Skin of body (tissue), 2 donors: ENCODE measurements around the gene SESN2. TPM values are rescaled to one million over a fixed set of nuclear protein-coding genes. Genes with fewer than 3 reads are reported as not detected.

Source experiments
- DNase-seq: peaks from one replicate; lab custom pipeline; 2025; lab: John Stamatoyannopoulos, UW
- total RNA-seq: library from RNA; depleted of rRNA; stranded (reverse); fragments of >200 nt; gene quantifications from one replicate; pipeline ENCODE4 v1.2.3, GENCODE V29; 2014

Gene SESN2
- total RNA-seq, 1 donor from 2014 or later, result 2.1 TPM

DNA sequence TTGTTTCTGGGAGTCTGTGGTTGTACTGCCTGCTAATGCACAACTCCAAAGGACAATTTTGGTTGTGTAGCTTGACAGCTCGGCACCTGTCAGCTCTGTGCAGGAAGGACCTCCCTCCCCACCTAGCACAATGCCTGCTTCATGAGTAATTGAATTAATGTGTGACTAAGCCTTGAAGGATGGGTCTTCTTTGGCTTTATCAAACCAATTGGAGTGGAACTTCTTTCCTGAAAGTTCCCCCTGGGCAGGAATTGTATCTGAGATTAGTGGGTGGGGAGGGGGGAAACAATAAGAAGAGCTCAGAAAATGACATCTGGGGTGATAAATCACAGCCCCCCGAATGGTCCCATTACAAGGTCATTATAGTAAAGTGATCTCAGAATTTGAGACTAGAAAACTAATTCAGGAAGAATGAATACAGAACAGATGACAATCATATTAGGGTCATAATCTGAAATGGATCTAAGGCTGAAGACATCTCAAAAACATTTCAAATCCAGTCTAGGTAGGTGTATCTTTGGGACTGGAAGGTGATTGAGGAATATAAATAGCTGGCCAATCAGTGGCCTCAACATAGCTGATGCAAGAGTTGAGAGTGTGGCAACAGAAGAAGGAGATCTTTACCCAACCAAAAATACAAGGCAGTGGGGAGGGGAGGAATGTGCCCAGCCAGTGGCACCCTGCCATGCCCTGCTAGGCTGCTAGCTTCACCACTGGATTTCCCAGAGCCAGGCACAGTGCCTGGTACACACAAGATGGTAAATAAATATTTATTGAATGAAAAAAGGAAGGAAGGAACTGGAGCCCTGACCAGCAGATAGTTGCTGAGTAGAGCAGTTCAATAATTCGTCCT, 10.1 kb upstream of the SESN2 start:
- no peak for DNase-seq

DNA sequence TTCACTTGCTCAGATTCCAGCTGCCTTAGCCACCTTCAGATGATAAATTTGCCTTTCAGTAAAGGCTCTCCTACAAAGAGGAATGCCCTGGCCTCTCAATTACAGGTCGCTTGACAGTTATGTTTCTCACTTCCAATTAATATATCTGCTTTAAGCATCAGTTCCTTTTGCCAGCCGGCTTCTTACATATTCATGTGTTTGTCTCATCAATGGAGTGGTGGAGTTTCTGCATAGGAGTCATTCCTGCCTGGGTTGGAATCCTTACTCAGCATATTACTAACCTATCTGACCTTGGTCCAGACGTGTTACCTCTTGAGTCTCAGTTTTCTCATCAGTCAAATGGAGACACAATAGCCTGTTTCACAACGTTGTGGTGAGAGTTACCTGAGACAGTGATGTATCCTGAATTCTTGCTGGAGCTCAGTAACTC, 9.4 kb upstream of the SESN2 start:
- no peak for DNase-seq

DNA sequence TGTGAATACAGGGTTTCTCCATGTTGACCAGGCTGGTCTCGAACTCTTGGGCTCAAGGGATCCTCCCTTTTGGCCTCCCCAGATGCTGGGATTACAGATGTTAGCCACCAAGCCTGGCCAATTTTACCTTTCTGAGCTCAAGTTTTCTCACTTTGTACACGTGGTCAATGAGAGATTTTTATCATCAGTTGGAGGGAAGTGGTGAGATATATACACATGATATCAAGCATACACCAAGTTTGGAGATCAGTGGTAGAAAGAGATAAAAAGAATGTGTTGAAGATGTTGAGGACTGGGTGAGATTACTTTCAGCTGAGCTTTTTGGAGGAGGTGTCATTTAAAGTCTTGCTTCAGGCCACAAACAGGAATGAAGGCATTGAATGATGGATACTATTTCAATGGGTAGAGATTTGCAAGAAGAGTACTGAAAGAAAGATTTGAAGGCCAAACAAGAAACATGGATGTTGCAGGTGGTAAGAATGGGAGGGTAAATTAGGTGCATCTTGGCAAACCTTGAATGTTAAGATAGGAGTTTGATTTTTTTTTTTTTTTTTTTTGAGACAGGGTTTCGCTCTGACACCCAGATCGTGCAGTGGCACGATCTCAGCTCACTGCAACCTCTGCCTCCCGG, 3.0 kb upstream of the SESN2 start:
- no peak for DNase-seq

DNA sequence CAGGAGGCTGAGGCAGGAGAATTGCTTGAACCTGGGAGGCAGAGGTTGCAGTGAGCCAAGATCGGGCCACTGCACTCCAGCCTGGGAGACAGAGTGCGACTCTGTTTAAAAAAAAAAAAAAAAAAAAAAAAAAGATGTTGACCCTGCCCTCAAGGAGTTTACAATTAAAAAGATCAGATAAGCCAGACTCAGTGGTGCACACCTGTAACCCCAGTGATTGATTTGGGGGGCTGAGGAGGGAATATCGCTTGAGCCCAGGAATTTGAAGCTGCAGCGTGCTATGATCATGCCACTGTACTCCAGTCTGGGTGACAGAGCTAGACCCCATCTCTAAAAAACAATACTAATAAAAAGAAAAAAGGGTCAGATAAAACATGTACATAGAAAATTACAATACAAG, 1.6 kb upstream of the SESN2 start:
- DNase-seq, result no peak

DNA sequence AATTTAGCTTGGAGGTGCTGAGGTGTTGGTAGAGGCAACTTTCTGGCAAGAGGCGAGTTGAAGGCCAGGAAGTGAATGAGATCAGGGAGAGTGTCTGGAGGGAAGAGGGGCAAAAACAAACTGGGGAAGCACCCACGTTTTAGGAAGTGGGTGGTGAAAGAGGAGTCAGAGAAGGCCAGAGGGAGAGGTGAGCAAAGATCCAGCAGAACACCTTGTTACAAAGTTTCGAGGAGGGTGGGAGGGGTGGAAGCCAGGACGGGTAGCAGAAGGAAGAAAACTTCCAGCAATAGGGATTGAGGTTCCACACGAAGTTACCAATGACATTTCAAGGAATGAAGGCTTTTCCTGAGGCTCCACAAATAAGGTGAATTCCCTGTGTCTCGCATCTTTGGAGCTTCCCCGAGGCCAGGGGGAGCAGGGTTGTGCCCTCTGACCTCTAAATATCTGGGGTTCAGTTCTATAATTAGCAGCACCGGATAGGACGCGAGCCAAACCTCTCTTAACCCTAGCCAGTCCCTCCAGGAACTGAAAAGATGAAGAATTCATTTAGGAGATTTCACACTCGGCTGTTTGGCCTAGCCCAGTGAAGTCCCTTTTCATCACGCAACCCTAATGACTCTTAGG, 578 bp upstream of the SESN2 start:
- DNase-seq, result no peak

DNA sequence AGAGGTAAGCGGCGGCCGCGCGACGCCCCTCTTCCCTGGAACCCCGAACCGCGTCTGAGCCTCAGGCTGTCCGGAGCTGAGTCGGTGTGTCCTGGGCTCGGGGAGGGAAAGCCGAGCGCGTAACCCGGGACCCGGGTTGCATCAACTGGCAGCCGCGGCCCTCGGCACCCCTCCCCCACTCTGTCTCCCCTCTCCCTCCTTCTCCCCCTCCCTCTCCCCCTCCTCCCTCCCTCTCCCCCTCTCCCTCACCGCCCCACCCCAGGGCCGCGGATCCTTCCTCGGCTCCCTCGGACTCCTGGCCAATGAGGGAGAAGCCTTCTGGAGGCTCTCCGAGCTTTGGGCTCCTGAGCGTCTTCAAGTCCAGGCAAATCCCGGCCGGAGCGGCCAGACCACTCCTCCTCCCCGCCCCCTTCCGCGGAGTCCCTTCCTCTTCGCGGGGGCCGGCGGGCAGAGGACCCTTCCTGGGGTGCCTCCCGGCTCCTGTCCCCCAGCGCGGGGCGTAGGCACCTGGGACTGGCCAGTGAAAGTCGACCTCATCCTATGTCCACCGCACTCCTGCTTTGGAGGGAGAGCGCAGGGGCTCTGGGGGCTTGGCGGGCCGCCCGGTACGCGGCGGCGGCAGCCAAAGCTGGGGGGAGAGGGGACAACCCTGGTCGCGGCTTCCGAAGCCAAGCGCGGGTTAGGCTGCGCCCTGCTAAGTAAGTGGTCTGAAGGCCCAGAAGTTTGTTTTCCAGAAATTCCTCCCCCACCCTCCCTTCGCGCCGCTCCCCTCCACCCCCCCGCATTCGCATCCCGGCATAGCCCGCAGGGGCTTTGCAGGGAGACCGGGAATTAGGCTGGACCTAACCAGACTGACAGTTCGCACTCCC, 850 bp downstream of the SESN2 start:
- DNase-seq, result peak; percentile 58

DNA sequence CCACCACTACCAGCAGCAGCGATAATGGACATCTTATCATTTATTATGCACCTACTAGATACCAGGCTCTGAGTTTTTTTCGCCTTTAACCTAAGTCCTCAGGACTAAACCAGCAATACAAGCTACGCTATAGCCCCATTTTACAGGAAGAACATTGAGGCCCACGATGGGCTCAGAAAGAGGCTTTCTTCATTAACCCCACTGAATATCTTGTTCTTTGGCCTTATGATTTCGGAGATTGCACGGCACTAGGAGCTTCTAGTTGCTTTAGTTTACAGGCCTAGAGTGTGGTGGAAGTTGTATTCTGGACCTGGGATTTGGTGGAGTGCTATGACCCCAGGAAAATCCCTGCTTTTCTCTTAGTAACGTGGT, 1.5 kb downstream of the SESN2 start:
- no peak for DNase-seq

DNA sequence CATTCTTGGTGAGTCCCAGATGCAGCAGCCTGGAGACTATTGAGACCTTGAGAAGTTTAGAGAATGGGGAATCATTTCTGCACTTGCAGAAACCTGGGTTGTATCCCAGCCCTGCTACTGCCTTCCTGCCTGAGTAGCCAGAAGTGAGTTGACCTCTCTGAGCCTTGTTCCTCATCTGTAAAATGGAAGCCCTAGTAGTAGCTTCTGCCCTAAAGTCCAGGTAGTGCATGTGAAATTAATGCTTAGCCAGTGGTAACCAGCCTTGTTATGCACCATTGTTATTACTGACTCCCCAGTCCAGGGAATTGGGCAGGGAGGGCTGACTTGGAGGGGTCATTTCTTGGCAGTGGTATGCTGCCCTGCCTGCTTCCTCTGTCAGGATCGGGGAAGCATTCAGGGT, 5.6 kb downstream of the SESN2 start:
- no peak for DNase-seq

DNA sequence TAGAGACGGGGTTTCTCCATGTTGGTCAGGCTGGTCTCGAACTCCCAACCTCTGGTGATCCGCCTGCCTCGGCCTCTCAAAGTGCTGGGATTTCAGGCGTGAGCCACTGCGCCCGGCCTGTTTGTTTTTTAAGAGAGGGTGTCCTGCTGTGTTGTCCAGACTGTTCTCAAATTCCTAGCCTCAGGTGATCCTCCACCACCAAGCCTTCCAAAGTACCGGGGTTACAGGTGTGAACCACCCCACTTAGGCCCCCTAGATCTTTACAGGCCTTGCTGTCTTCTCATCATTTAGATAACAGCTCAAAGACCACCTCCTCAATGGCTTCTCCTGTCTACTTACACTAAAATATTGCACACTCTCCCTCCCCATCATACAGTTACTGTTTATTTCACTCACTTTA, 6.3 kb downstream of the SESN2 start:
- no peak for DNase-seq

DNA sequence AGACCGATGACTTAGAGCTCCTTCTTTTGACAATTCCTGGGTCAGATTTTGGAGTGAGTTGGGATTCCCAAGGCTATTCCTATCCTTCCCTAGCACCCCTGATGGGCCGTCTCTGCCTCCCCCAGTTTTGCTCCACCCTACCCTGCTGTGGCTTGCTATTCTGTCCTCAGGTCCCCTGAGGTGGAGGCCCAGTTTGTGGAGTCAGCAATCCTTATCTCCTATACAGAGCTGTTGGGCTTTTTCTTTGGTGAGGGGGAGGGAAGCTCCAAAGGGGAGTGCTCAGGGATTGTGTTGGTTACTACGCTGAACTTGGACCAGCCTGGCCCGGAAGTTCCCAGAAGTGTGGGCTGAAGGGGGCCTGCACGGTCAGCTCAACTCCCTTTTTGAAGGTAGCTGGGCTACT, 7.6 kb downstream of the SESN2 start:
- DNase-seq, result no peak

DNA sequence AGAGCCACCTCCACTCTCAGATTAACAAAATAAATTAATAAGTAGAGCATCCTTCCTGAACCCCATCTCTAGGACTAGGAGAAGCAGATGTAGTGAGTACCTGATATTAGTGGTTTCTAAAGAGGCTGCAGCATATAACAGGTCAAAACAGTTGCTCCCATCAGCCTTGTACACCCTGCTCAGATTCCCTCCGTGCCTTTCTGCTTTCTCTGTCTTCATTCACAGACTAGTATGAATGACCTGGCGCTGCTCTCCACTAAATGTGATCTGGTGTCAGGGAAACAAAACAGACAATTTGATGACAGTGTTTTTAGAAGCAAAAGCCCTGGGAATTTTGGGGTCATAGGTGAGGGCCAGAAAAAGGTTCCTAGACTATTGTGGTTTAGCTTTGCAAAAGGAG, 8.3 kb downstream of the SESN2 start:
- no peak for DNase-seq

DNA sequence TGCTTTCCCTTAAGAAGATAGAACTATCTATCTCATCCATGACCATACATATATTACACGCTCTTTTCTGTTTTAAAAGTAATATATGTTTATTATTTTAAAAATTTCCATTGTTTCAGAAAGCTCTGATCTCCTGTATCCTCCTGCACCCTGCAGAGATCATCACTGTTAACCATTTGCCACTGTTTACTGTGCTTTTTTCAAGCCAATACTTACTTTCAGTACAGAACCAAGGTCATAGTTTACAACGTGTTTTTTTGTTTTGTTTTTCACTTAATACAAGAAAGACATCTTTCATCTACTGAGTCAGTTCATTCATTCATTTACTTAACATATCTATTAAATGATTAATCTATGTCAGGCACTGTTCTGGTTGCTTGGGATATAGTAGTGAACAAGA, 10.2 kb downstream of the SESN2 start:
- DNase-seq, result no peak

DNA sequence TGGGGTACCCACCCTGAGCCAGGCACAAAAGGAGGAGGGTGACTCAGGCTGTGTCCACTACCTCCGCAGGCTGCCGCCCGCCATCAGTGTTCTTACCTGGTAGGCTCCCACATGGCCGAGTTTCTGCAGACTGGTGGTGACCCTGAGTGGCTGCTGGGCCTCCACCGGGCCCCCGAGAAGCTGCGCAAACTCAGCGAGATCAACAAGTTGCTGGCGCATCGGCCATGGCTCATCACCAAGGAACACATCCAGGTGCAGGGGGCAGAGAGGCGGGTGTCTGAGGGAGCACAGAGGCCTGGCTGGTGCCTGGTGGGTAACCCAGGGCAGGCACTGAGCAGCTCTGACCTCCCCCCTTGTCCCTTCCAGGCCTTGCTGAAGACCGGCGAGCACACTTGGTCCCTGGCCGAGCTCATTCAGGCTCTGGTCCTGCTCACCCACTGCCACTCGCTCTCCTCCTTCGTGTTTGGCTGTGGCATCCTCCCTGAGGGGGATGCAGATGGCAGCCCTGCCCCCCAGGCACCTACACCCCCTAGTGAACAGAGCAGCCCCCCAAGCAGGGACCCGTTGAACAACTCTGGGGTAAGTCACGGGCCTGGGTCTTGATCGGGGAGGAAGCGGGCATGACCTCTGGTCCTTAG, 13.0 kb downstream of the SESN2 start:
- DNase-seq, result no peak

DNA sequence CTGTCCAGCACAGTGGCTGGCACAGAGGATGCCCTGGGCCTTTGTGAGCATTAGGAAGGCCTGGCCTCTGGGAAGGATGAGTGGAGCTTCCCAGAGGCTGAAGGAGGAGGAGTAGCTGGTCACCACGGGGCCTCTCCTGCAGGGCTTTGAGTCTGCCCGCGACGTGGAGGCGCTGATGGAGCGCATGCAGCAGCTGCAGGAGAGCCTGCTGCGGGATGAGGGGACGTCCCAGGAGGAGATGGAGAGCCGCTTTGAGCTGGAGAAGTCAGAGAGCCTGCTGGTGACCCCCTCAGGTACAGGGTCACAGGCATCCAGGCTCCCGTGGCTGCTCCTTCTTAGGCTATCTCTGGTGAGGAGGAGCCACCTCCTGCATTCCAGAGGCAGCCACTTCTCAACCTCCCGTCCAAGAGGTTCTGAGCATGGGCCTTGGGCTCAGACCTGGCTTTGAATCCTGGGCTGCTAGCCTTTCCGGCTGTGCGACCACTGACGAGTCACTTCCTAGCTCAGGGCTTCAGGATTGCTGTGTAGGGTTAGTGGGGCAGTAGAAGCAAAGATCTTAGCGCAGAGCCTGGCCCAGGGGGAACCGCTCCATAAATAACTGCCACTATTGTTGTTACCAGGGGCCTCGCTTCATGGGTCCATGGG, 14.0 kb downstream of the SESN2 start:
- no peak for DNase-seq

DNA sequence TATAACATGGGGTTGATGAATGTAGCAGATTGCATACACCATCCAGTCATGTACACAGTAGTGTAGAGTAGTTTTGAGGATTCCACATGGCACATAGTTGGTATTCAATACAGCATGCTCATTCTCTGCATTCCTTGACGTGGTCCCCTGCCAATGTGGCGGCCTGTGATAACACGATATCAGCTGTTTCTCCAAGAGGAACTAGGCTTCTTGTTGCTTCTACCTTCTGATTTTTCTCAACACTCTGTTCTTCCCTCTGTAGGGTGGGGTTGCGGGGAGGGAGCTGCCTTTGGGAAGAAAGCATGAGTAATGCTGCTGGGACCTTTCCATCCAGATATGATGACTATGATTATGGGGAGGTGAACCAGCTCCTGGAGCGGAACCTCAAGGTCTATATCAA, 19.4 kb downstream of the SESN2 start:
- no peak for DNase-seq

DNA sequence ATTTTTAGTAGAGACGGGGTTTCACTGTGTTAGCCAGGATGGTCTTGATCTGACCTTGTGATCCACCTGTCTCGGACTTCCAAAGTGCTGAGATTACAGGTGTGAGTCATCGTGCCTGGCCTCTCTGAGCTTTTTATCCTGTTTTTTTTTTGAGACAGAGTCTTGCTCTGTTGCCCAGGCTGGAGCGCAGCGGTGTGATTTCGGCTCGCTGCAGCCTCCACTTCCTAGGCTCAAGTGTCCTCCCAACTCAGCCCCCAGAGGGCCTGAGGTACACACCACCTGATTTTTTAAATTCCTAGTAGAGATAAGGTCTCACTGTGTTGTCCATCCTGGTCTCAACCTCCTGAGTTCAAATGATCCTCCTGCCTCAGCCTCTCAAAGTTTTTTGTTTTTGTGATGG, 20.4 kb downstream of the SESN2 start:
- no peak for DNase-seq

DNA sequence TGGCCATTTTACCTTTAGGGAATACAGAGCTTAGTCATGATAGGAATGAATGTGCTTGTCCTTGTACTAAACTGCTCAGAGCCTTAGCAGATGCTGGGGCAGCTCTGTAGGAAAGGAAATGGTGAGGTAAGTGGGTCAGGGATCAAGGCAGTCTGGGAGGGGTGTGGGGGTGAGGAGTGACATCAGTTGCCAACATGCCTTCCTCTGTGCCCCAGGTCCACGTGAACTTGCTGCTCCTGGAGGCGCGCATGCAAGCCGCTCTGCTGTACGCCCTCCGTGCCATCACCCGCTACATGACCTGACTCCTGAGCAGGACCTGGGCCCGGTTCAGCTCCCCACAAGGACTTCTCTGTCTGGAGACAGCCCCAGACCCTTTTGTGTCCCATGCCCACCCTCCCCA, 21.2 kb downstream of the SESN2 start:
- no peak for DNase-seq

DNA sequence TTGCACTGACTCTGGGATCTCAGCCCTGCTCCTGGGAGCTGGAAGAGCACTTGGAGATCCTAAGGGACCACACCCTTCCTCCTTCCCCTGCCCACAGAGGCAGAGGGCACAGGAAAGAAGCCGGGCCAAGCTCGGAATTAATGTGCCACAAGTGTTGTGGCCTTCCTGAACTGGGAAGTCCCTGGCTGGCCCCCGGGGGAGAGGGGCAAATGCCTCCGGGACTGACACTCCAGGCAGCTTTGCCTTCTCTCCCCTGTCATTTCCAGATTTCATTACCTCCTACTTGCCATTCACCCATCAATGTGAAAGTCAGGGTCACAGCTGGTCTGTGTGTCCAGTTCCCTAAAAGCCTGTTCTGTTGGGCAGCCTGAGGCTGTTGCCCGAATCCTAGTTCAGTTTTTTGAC, 21.7 kb downstream of the SESN2 start:
- DNase-seq, result no peak

DNA sequence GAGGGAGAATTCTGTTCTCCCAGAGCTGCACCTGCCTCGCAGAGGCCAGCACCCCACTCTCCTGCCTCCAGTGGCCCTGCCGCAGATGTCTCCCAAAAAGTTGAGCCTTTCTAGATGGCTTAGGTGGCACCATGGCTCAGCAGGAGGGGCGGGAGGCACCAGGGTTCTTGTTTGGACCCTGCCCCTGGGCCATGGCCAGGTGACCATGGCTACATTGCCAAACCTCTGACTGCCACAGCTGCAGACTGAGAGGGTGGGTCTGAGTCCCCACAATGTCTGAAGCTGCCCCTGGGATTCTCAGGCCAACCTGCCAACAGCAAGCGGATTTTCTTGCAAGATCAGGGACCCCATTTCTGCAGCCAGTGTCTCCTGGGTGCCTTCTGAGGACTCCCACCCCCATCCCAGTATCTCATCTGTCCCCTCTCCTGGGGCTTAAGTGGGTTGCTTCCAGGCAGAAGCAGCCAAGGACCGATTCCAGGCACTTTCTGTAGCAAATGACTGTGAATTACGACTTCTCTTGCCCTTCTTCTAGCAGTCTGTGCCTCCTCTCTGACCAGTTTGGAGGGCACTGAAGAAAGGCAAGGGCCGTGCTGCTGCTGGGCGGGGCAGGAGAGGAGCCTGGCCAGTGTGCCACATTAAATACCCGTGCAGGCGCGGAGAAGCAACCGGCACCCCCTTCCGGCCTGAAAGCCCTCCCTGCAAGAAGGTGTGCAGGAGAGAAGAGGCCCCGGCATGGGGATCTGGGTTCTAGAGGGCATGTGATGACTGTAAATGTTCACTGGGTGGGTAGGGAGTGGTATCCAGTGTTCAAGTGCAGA, 22.5 kb downstream of the SESN2 start:
- no peak for DNase-seq
